Uterus (tissue), 2 donors: Measurements from ENCODE around the gene NBPF1.
"Not testable (repeated sequence)": the region's sequence is repeated elsewhere in the genome, so short reads cannot be mapped to it uniquely, and the experiment has no call there.

Experiments used
- CTCF ChIP-seq, 4 experiments: fragments of 200-600 bp in 2 of 4; fragments of 450-650 bp in 2 of 4; sonication (generic) in 2 of 4; IDR thresholded peaks; one replicate each; pipeline ENCODE4 v1.5.1; 2016 to 2019; ENCODE audit warnings: antibody characterized with exemption in 4 of 4, mild to moderate bottlenecking in 2 of 4, moderate library complexity in 1 of 4
- POLR2A ChIP-seq, 2 donors: fragments of 450-650 bp; IDR thresholded peaks; one replicate each; pipeline ENCODE4 v1.6.1; 2016; ENCODE audit warnings: antibody characterized with exemption in 2 of 2, mild to moderate bottlenecking in 1 of 2, moderate library complexity in 1 of 2

- TF ChIP-seq CTCF, POLR2A (IDR thresholded peaks at IDR 0.05): not testable (repeated sequence)
Measured at GRCh38 chr1:16528338-16528737, 85.0 kb downstream of the NBPF1 start.
